ENCODE measurements around the gene RPN1.

GRCh38 chr3:128619146-128619890 lies 31.3 kb downstream of the RPN1 start:
- TF ChIP-seq EZH2phosphoT487 (IDR thresholded peaks at IDR 0.05; ENCODE audit: low read depth, severe bottlenecking, unreplicated experiment) (no peak), CTCF (IDR thresholded peaks at IDR 0.05; ENCODE audit: poor library complexity) (no peak)
